NCI-H2107 treated with DMSO at 0.1 percent for 48 hours (cell line): ENCODE measurements around the gene GP5.

ENCODE experiments used
- DNase-seq: peaks from one replicate; lab custom pipeline; 2025; ENCODE audit not compliant: unreplicated experiment; lab: John Stamatoyannopoulos, UW

The GP5 gene

GRCh38 chr3:194399874-194400411, 877 bp upstream of the GP5 start:
- no peak for DNase-seq

GRCh38 chr3:194397757-194398312, 1.2 kb downstream of the GP5 start:
- no peak for DNase-seq

- DNase-seq = no peak
Observed at GRCh38 chr3:194396859-194397756, 2.0 kb downstream of the GP5 start.

- no peak for DNase-seq
Observed at GRCh38 chr3:194396539-194396858, 2.6 kb downstream of the GP5 start.

- no peak for DNase-seq
Observed at GRCh38 chr3:194395778-194396538, 3.1 kb downstream of the GP5 start.

- peak; percentile 97 for DNase-seq
Observed at GRCh38 chr3:194395212-194395611, 3.9 kb downstream of the GP5 start.

GRCh38 chr3:194392576-194392975, 6.5 kb downstream of the GP5 start:
- DNase-seq = no peak

GRCh38 chr3:194390835-194391234, 8.2 kb downstream of the GP5 start:
- DNase-seq = no peak

GRCh38 chr3:194389269-194389668, 9.8 kb downstream of the GP5 start:
- no peak for DNase-seq

GRCh38 chr3:194387926-194388418, 11.1 kb downstream of the GP5 start:
- no peak for DNase-seq

- no peak for DNase-seq
Observed at GRCh38 chr3:194387276-194387675, 11.8 kb downstream of the GP5 start.

- no peak for DNase-seq
Observed at GRCh38 chr3:194386648-194387047, 12.4 kb downstream of the GP5 start.

GRCh38 chr3:194386066-194386465, 13.0 kb downstream of the GP5 start:
- no peak for DNase-seq

- no peak for DNase-seq
Observed at GRCh38 chr3:194384569-194385001, 14.5 kb downstream of the GP5 start.

GRCh38 chr3:194384156-194384555, 14.9 kb downstream of the GP5 start:
- DNase-seq = no peak

- no peak for DNase-seq
Observed at GRCh38 chr3:194383276-194383940, 15.7 kb downstream of the GP5 start.

GRCh38 chr3:194382892-194383223, 16.2 kb downstream of the GP5 start:
- DNase-seq = no peak

GRCh38 chr3:194382196-194382891, 16.7 kb downstream of the GP5 start:
- no peak for DNase-seq

- DNase-seq = no peak
Observed at GRCh38 chr3:194381460-194381875, 17.6 kb downstream of the GP5 start.

- no peak for DNase-seq
Observed at GRCh38 chr3:194380326-194380725, 18.7 kb downstream of the GP5 start.
